HCT116 (cell line): Measurements from ENCODE around the gene KIR3DL3. TPM values are rescaled to one million over a fixed set of nuclear protein-coding genes. Genes with fewer than 3 reads are reported as not detected.
"Not testable (repeated sequence)": the region's sequence is repeated elsewhere in the genome, so short reads cannot be mapped to it uniquely, and the experiment has no call there.

ENCODE experiments used
- ATAC-seq: fragments of 200-7000 bp; cut with Tn5 transposase; 2 replicates; pipeline ENCODE4 v1.9.1; 2020; ENCODE audit warnings: mild to moderate bottlenecking, moderate library complexity
- BruUV-seq: library from RNA; stranded (reverse); fragments of 400-500 nt; replicated peaks from 2 replicates; lab custom pipeline; 2021; lab: Mats Ljungman, UMichigan
- CTCF ChIA-PET: fragments of 300-600 bp; sonication (Branson Sonifier 250); formaldehyde crosslinking; loops from one replicate; lab custom pipeline; 2021; ENCODE audit warnings: antibody characterized with exemption; lab: Charles Lee
- POLR2A ChIA-PET: fragments of 300-600, 350-600 bp; sonication (Branson Sonifier 250); formaldehyde crosslinking; loops from one replicate; lab custom pipeline; 2021; ENCODE audit warnings: antibody characterized with exemption; lab: Charles Lee
- RAD21 ChIA-PET, 2 experiments: fragments of 300-600 bp; sonication (Branson Sonifier 250); formaldehyde crosslinking; loops; one replicate each; lab custom pipeline; 2023; ENCODE audit warnings: low total read pairs in 2 of 2; ENCODE audit not compliant: uncharacterized antibody in 2 of 2, unreplicated experiment in 2 of 2, low non-redundant PET in 1 of 2; lab: Charles Lee
- DNase-seq: peaks from one replicate; pipeline ENCODE4 v3.0.0-alpha.2; 2010; ENCODE audit warnings: low read depth, low spot score
- H2AFZ ChIP-seq: fragments of 200-600 bp; shearing (Covaris generic), sonication (generic); 2 replicates; pipeline ENCODE4 v1.6.1; 2017; ENCODE audit warnings: low read depth, mixed run types, mixed read lengths, antibody characterized with exemption, low read length; ENCODE audit not compliant: poor library complexity, severe bottlenecking
- H3K27ac ChIP-seq: 2 replicates; pipeline ENCODE4 v1.5.1; 2012; ENCODE audit warnings: low read depth, low read length
- H3K27me3 ChIP-seq: fragments of 200-600 bp; sonication (generic); 2 replicates; pipeline ENCODE4 v1.6.1; 2016; ENCODE audit warnings: mixed run types, low read length, mixed read lengths; ENCODE audit not compliant: insufficient read depth
- H3K36me3 ChIP-seq, 2 experiments: fragments of 200-500 bp in 1 of 2; fragments of 200-600 bp in 1 of 2; sonication (Bioruptor generic) in 1 of 2; sonication (generic) in 1 of 2; 2 replicates each; pipeline versions ENCODE4 v1.5.1 to v1.6.1; 2014 to 2016; ENCODE audit warnings: low read length in 2 of 2, inconsistent platforms in 1 of 2, mixed read lengths in 1 of 2, mixed run types in 1 of 2; ENCODE audit not compliant: insufficient read depth in 2 of 2, control insufficient read depth in 1 of 2
- H3K4me1 ChIP-seq, 2 experiments: fragments of 200-600 bp in 1 of 2; sonication (generic) in 1 of 2; 2 replicates each; pipeline versions ENCODE4 v1.5.1 to v1.6.1; 2012 to 2017; ENCODE audit warnings: low read length in 2 of 2, inconsistent platforms in 1 of 2, mild to moderate bottlenecking in 1 of 2, mixed read lengths in 1 of 2, mixed run types in 1 of 2, moderate library complexity in 1 of 2; ENCODE audit not compliant: insufficient read depth in 2 of 2, control insufficient read depth in 1 of 2
- H3K4me2 ChIP-seq: fragments of 200-600 bp; sonication (generic); 2 replicates; pipeline ENCODE4 v1.6.1; 2017; ENCODE audit warnings: mixed run types, low read length, mixed read lengths
- H3K4me3 ChIP-seq, 2 experiments: fragments of 200-600 bp in 1 of 2; sonication (generic) in 1 of 2; replicated peaks in 1 of 2; 2 replicates each; pipeline ENCODE4 v1.5.1; 2011 to 2016; ENCODE audit warnings: low read length in 2 of 2, control low read depth in 1 of 2, low read depth in 1 of 2, mild to moderate bottlenecking in 1 of 2, mixed read lengths in 1 of 2, mixed run types in 1 of 2
- H3K79me2 ChIP-seq: fragments of 200-600 bp; sonication (generic); 2 replicates; pipeline ENCODE4 v1.6.1; 2017; ENCODE audit warnings: mild to moderate bottlenecking, mixed run types, low read length, moderate library complexity, mixed read lengths; ENCODE audit not compliant: insufficient read depth
- H3K9ac ChIP-seq: fragments of 200-600 bp; sonication (generic); 2 replicates; pipeline ENCODE4 v1.6.1; 2016; ENCODE audit warnings: low read length, mixed read lengths
- H3K9me2 ChIP-seq: fragments of 200-600 bp; sonication (generic), shearing (Covaris generic); 2 replicates; pipeline ENCODE4 v1.6.1; 2017; ENCODE audit warnings: mixed run types, mild to moderate bottlenecking, moderate library complexity; ENCODE audit not compliant: insufficient read depth
- H3K9me3 ChIP-seq, 2 experiments: fragments of 200-500 bp in 1 of 2; fragments of 200-600 bp in 1 of 2; sonication (Bioruptor generic) in 1 of 2; sonication (generic) in 1 of 2; 2 replicates each; pipeline ENCODE4 v1.6.1; 2014 to 2017; ENCODE audit warnings: low read length in 2 of 2, mixed read lengths in 2 of 2, inconsistent platforms in 1 of 2, low read depth in 1 of 2, mild to moderate bottlenecking in 1 of 2, mixed run types in 1 of 2, moderate library complexity in 1 of 2; ENCODE audit not compliant: control insufficient read depth in 1 of 2, insufficient read depth in 1 of 2
- H4K20me1 ChIP-seq: fragments of 200-600 bp; sonication (generic), shearing (Covaris generic); 2 replicates; pipeline ENCODE4 v1.6.1; 2017; ENCODE audit warnings: mixed run types, mild to moderate bottlenecking, moderate library complexity; ENCODE audit not compliant: insufficient read depth
- ATF3 ChIP-seq: IDR thresholded peaks from 2 replicates; pipeline ENCODE4 v1.6.1; 2012
- CBX3 ChIP-seq: IDR thresholded peaks from 2 replicates; pipeline ENCODE4 v1.6.1; 2012; ENCODE audit warnings: low read depth
- CTCF ChIP-seq, 3 experiments: fragments of 200-600 bp in 1 of 3; sonication (generic) in 1 of 3; IDR thresholded peaks in 2 of 3; conservative IDR thresholded peaks in 1 of 3; 2 replicates each; pipeline ENCODE4 v1.5.1; 2012 to 2017; ENCODE audit warnings: low read depth in 2 of 3, low read length in 2 of 3, antibody characterized with exemption in 1 of 3, borderline replicate concordance in 1 of 3, control low read depth in 1 of 3, mild to moderate bottlenecking in 1 of 3, mixed read lengths in 1 of 3, mixed run types in 1 of 3, moderate library complexity in 1 of 3; ENCODE audit not compliant: insufficient read depth in 1 of 3
- ELF1 ChIP-seq: IDR thresholded peaks from 2 replicates; pipeline ENCODE4 v1.6.1; 2012; ENCODE audit warnings: low read depth, borderline replicate concordance
- EZH2 ChIP-seq: fragments of 200-600 bp; sonication (generic); IDR thresholded peaks from 2 replicates; pipeline ENCODE4 v1.6.1; 2017; ENCODE audit warnings: antibody characterized with exemption, mixed run types
- FOSL1 ChIP-seq: IDR thresholded peaks from 2 replicates; pipeline ENCODE4 v1.6.1; 2012; ENCODE audit warnings: low read depth
- JUND ChIP-seq: IDR thresholded peaks from 2 replicates; pipeline ENCODE4 v1.6.1; 2012
- MAX ChIP-seq: IDR thresholded peaks from 2 replicates; pipeline ENCODE4 v1.6.1; 2012
- POLR2A ChIP-seq: IDR thresholded peaks from 2 replicates; pipeline ENCODE4 v1.7.0; 2011; ENCODE audit warnings: borderline replicate concordance; ENCODE audit not compliant: insufficient read depth, insufficient read length; ENCODE audit errors: extremely low read depth
- RAD21 ChIP-seq: IDR thresholded peaks from 2 replicates; pipeline ENCODE4 v1.6.1; 2012; ENCODE audit warnings: low read depth, mild to moderate bottlenecking
- REST ChIP-seq: IDR thresholded peaks from 2 replicates; pipeline ENCODE4 v1.6.1; 2012; ENCODE audit warnings: low read depth
- SIN3A ChIP-seq: IDR thresholded peaks from 2 replicates; pipeline ENCODE4 v1.6.1; 2012; ENCODE audit warnings: low read depth
- SP1 ChIP-seq: IDR thresholded peaks from 2 replicates; pipeline ENCODE4 v1.6.1; 2012; ENCODE audit warnings: low read depth
- YY1 ChIP-seq: IDR thresholded peaks from 2 replicates; pipeline ENCODE4 v1.6.1; 2011; ENCODE audit warnings: low read length, low read depth, moderate library complexity, mild to moderate bottlenecking; ENCODE audit not compliant: insufficient replicate concordance; ENCODE audit errors: extremely low read depth
- ZFX ChIP-seq: fragments of 450-650 bp; IDR thresholded peaks from 2 replicates; pipeline ENCODE4 v1.6.1; 2017
- intact Hi-C: fragments of 100-400 bp; cut with micrococcal nuclease; formaldehyde crosslinking; loops from 2 replicates; pipeline ENCODE4 v1.10.0; 2022
- total RNA-seq: library from RNA; stranded (reverse); gene quantifications from one replicate; pipeline ENCODE4 v1.2.1, GENCODE V29; 2021; ENCODE audit not compliant: unreplicated experiment

The KIR3DL3 gene
- total RNA-seq, 1 experiment from 2014 or later: not detected

GRCh38 chr19:54731191-54731590 is 6.9 kb downstream of the KIR3DL3 start (continued):
- TF ChIP-seq JUND (no peak), FOSL1 (no peak), ATF3 (no peak), EZH2 (no peak), SIN3A (no peak), RAD21 (no peak)

GRCh38 chr19:54738306-54738705 is 14.1 kb downstream of the KIR3DL3 start, which contains the start of gene KIR2DL3:
TSS of gene KIR2DL3 (plus strand) at chr19:54738513. CDS start at chr19:54738546, 33 bp downstream.
- RAD21 ChIA-PET: not testable (repeated sequence)

GRCh38 chr19:54738715-54739114 is 14.5 kb downstream of the KIR3DL3 start:
- Histone ChIP-seq H3K36me3 (no peaks in the 10 kb centered on the region), H3K4me3 (no peak overlapping the region), H3K9me2 (no peaks in the 10 kb centered on the region), H3K4me1 (no peaks in the 10 kb centered on the region), H4K20me1 (no peaks in the 10 kb centered on the region), H2AFZ (no peak overlapping the region), H3K79me2 (no peaks in the 10 kb centered on the region), H3K27ac (no peak overlapping the region), H3K27me3 (no peaks in the 10 kb centered on the region), H3K4me2 (no peak overlapping the region), H3K9ac (no peak overlapping the region), H3K9me3 (no peaks in the 10 kb centered on the region)
- DNase-seq (no peak), ATAC-seq (no peak)
- ChIA-PET CTCF (no interaction called here), RAD21 (no interaction called here), POLR2A (no interaction called here)
- intact Hi-C loops: no loop called here
- BruUV-seq: no TSS peak
- TF ChIP-seq YY1: no peak
- TF ChIP-seq CBX3: no peak
- no peak for TF ChIP-seq POLR2A
- TF ChIP-seq FOSL1: no peak
- no peak for TF ChIP-seq ZFX
- TF ChIP-seq CTCF (IDR thresholded peaks at IDR 0.05 in 2 of 3, conservative IDR thresholded peaks at IDR 0.05 in 1 of 3; ENCODE audit: borderline replicate concordance in 1 of 3, insufficient read depth in 1 of 3, low read depth in 2 of 3, low read length in 2 of 3): no peak
- no peak for TF ChIP-seq ELF1
- no peak for TF ChIP-seq MAX
- TF ChIP-seq REST: no peak
- no peak for TF ChIP-seq SP1

More at GRCh38 chr19:54738306-54738705, 14.1 kb downstream of the KIR3DL3 start, which contains the start of gene KIR2DL3:
- H3K9me3 ChIP-seq, H4K20me1 ChIP-seq, H3K36me3 ChIP-seq, CTCF ChIA-PET, BruUV-seq, H3K4me3 ChIP-seq, H3K9ac ChIP-seq, H3K4me2 ChIP-seq, H3K79me2 ChIP-seq, ATAC-seq, intact Hi-C loops, H3K27ac ChIP-seq, H3K4me1 ChIP-seq, H3K9me2 ChIP-seq, POLR2A ChIA-PET, DNase-seq, H3K27me3 ChIP-seq, H2AFZ ChIP-seq: not testable (repeated sequence)
